Melanocyte of skin (primary cell): ENCODE measurements around the gene KRT6A. TPM values are rescaled to one million over a fixed set of nuclear protein-coding genes. Genes with fewer than 3 reads are reported as not detected.

Experiments
- total RNA-seq, 2 donors: library from RNA; depleted of rRNA; stranded (reverse); fragments of >200 nt; gene quantifications; 2 replicates each; pipeline ENCODE4 v1.2.3, GENCODE V29; 2012

KRT6A gene
- total RNA-seq, result 1 to 10 TPM in 1 of 2 donors, not detected in 1; 1.0 TPM

GRCh38 chr12:52493172-52493571, at the start of gene KRT6A:
Gene KRT6A, minus strand, starts transcription at chr12:52493257. Its CDS starts 69 bp downstream, at chr12:52493188.

GRCh38 chr12:52519826-52520662, 27.0 kb upstream of the KRT6A start, which contains the start of gene KRT5:
Gene KRT5, minus strand, starts transcription at chr12:52520394. Its CDS starts 98 bp downstream, at chr12:52520296.

GRCh38 chr12:52473768-52474167, 19.3 kb downstream of the KRT6A start, which contains the start of gene KRT6C:
Gene KRT6C, minus strand, starts transcription at chr12:52473805. Its CDS starts 68 bp downstream, at chr12:52473737.

GRCh38 chr12:52452101-52452500, 41.0 kb downstream of the KRT6A start, which contains the start of gene KRT6B:
Gene KRT6B, minus strand, starts transcription at chr12:52452146. Its CDS starts 68 bp downstream, at chr12:52452078.

Other genes starting within 250 kb of the KRT6A start
- gene KRT86, start 218.6 kb downstream of the KRT6A start, total RNA-seq, result not detected
- gene KRT81, start 201.7 kb downstream of the KRT6A start, total RNA-seq, result not detected
- not detected for gene KRT83, start 171.9 kb downstream of the KRT6A start, total RNA-seq
- gene KRT85, start 125.8 kb downstream of the KRT6A start, total RNA-seq, result not detected
- gene KRT84, start 107.6 kb downstream of the KRT6A start, total RNA-seq, result not detected
- gene KRT82, start 86.9 kb downstream of the KRT6A start, total RNA-seq, result not detected
- not detected for gene KRT75, start 58.9 kb downstream of the KRT6A start, total RNA-seq
- under 1 TPM in 1 of 2 donors, not detected in 1; 0.34 TPM for gene KRT6B, start 41.1 kb downstream of the KRT6A start, total RNA-seq
- not detected for gene KRT6C, start 19.5 kb downstream of the KRT6A start, total RNA-seq
- under 1 TPM in 1 of 2 donors, not detected in 1; 0.69 TPM for gene KRT5, start 27.1 kb upstream of the KRT6A start, total RNA-seq
- gene KRT71, start 59.9 kb upstream of the KRT6A start, total RNA-seq, result not detected
- gene KRT74, start 80.6 kb upstream of the KRT6A start, total RNA-seq, result not detected
- not detected for gene KRT72, start 108.2 kb upstream of the KRT6A start, total RNA-seq
- gene KRT73, start 125.3 kb upstream of the KRT6A start, total RNA-seq, result not detected
- not detected for gene KRT2, start 159.0 kb upstream of the KRT6A start, total RNA-seq
- gene KRT1, start 187.2 kb upstream of the KRT6A start, total RNA-seq, result not detected
- not detected for gene KRT77, start 210.3 kb upstream of the KRT6A start, total RNA-seq